HCT116 (cell line): ENCODE data around the gene NKIRAS2. TPM values are rescaled to one million over a fixed set of nuclear protein-coding genes. Genes with fewer than 3 reads are reported as not detected.

Experiments
- ATAC-seq: fragments of 200-7000 bp; cut with Tn5 transposase; 2 replicates; pipeline ENCODE4 v1.9.1; 2020; ENCODE audit warnings: mild to moderate bottlenecking, moderate library complexity
- BruUV-seq: library from RNA; stranded (reverse); fragments of 400-500 nt; replicated peaks from 2 replicates; lab custom pipeline; 2021; lab: Mats Ljungman, UMichigan
- CTCF ChIA-PET: fragments of 300-600 bp; sonication (Branson Sonifier 250); formaldehyde crosslinking; loops from one replicate; lab custom pipeline; 2021; ENCODE audit warnings: antibody characterized with exemption; lab: Charles Lee
- POLR2A ChIA-PET: fragments of 300-600, 350-600 bp; sonication (Branson Sonifier 250); formaldehyde crosslinking; loops from one replicate; lab custom pipeline; 2021; ENCODE audit warnings: antibody characterized with exemption; lab: Charles Lee
- RAD21 ChIA-PET, 2 experiments: fragments of 300-600 bp; sonication (Branson Sonifier 250); formaldehyde crosslinking; loops; one replicate each; lab custom pipeline; 2023; ENCODE audit warnings: low total read pairs in 2 of 2; ENCODE audit not compliant: uncharacterized antibody in 2 of 2, unreplicated experiment in 2 of 2, low non-redundant PET in 1 of 2; lab: Charles Lee
- DNase-seq: peaks from one replicate; pipeline ENCODE4 v3.0.0-alpha.2; 2010; ENCODE audit warnings: low read depth, low spot score
- H2AFZ ChIP-seq: fragments of 200-600 bp; shearing (Covaris generic), sonication (generic); 2 replicates; pipeline ENCODE4 v1.6.1; 2017; ENCODE audit warnings: low read depth, mixed run types, mixed read lengths, antibody characterized with exemption, low read length; ENCODE audit not compliant: poor library complexity, severe bottlenecking
- H3K27ac ChIP-seq: 2 replicates; pipeline ENCODE4 v1.5.1; 2012; ENCODE audit warnings: low read depth, low read length
- H3K27me3 ChIP-seq: fragments of 200-600 bp; sonication (generic); 2 replicates; pipeline ENCODE4 v1.6.1; 2016; ENCODE audit warnings: mixed run types, low read length, mixed read lengths; ENCODE audit not compliant: insufficient read depth
- H3K36me3 ChIP-seq, 2 experiments: fragments of 200-500 bp in 1 of 2; fragments of 200-600 bp in 1 of 2; sonication (Bioruptor generic) in 1 of 2; sonication (generic) in 1 of 2; 2 replicates each; pipeline versions ENCODE4 v1.5.1 to v1.6.1; 2014 to 2016; ENCODE audit warnings: low read length in 2 of 2, inconsistent platforms in 1 of 2, mixed read lengths in 1 of 2, mixed run types in 1 of 2; ENCODE audit not compliant: insufficient read depth in 2 of 2, control insufficient read depth in 1 of 2
- H3K4me1 ChIP-seq, 2 experiments: fragments of 200-600 bp in 1 of 2; sonication (generic) in 1 of 2; 2 replicates each; pipeline versions ENCODE4 v1.5.1 to v1.6.1; 2012 to 2017; ENCODE audit warnings: low read length in 2 of 2, inconsistent platforms in 1 of 2, mild to moderate bottlenecking in 1 of 2, mixed read lengths in 1 of 2, mixed run types in 1 of 2, moderate library complexity in 1 of 2; ENCODE audit not compliant: insufficient read depth in 2 of 2, control insufficient read depth in 1 of 2
- H3K4me2 ChIP-seq: fragments of 200-600 bp; sonication (generic); 2 replicates; pipeline ENCODE4 v1.6.1; 2017; ENCODE audit warnings: mixed run types, low read length, mixed read lengths
- H3K4me3 ChIP-seq, 2 experiments: fragments of 200-600 bp in 1 of 2; sonication (generic) in 1 of 2; replicated peaks in 1 of 2; 2 replicates each; pipeline ENCODE4 v1.5.1; 2011 to 2016; ENCODE audit warnings: low read length in 2 of 2, control low read depth in 1 of 2, low read depth in 1 of 2, mild to moderate bottlenecking in 1 of 2, mixed read lengths in 1 of 2, mixed run types in 1 of 2
- H3K79me2 ChIP-seq: fragments of 200-600 bp; sonication (generic); 2 replicates; pipeline ENCODE4 v1.6.1; 2017; ENCODE audit warnings: mild to moderate bottlenecking, mixed run types, low read length, moderate library complexity, mixed read lengths; ENCODE audit not compliant: insufficient read depth
- H3K9ac ChIP-seq: fragments of 200-600 bp; sonication (generic); 2 replicates; pipeline ENCODE4 v1.6.1; 2016; ENCODE audit warnings: low read length, mixed read lengths
- H3K9me2 ChIP-seq: fragments of 200-600 bp; sonication (generic), shearing (Covaris generic); 2 replicates; pipeline ENCODE4 v1.6.1; 2017; ENCODE audit warnings: mixed run types, mild to moderate bottlenecking, moderate library complexity; ENCODE audit not compliant: insufficient read depth
- H3K9me3 ChIP-seq, 2 experiments: fragments of 200-500 bp in 1 of 2; fragments of 200-600 bp in 1 of 2; sonication (Bioruptor generic) in 1 of 2; sonication (generic) in 1 of 2; 2 replicates each; pipeline ENCODE4 v1.6.1; 2014 to 2017; ENCODE audit warnings: low read length in 2 of 2, mixed read lengths in 2 of 2, inconsistent platforms in 1 of 2, low read depth in 1 of 2, mild to moderate bottlenecking in 1 of 2, mixed run types in 1 of 2, moderate library complexity in 1 of 2; ENCODE audit not compliant: control insufficient read depth in 1 of 2, insufficient read depth in 1 of 2
- H4K20me1 ChIP-seq: fragments of 200-600 bp; sonication (generic), shearing (Covaris generic); 2 replicates; pipeline ENCODE4 v1.6.1; 2017; ENCODE audit warnings: mixed run types, mild to moderate bottlenecking, moderate library complexity; ENCODE audit not compliant: insufficient read depth
- ATF3 ChIP-seq: IDR thresholded peaks from 2 replicates; pipeline ENCODE4 v1.6.1; 2012
- CBX3 ChIP-seq: IDR thresholded peaks from 2 replicates; pipeline ENCODE4 v1.6.1; 2012; ENCODE audit warnings: low read depth
- CTCF ChIP-seq, 3 experiments: fragments of 200-600 bp in 1 of 3; sonication (generic) in 1 of 3; IDR thresholded peaks in 2 of 3; conservative IDR thresholded peaks in 1 of 3; 2 replicates each; pipeline ENCODE4 v1.5.1; 2012 to 2017; ENCODE audit warnings: low read depth in 2 of 3, low read length in 2 of 3, antibody characterized with exemption in 1 of 3, borderline replicate concordance in 1 of 3, control low read depth in 1 of 3, mild to moderate bottlenecking in 1 of 3, mixed read lengths in 1 of 3, mixed run types in 1 of 3, moderate library complexity in 1 of 3; ENCODE audit not compliant: insufficient read depth in 1 of 3
- EGR1 ChIP-seq: IDR thresholded peaks from 2 replicates; pipeline ENCODE4 v1.6.1; 2012; ENCODE audit warnings: low read depth
- EZH2 ChIP-seq: fragments of 200-600 bp; sonication (generic); IDR thresholded peaks from 2 replicates; pipeline ENCODE4 v1.6.1; 2017; ENCODE audit warnings: antibody characterized with exemption, mixed run types
- EZH2phosphoT487 ChIP-seq: fragments of 200-600 bp; IDR thresholded peaks from 2 replicates; pipeline ENCODE4 v1.6.1; 2018; ENCODE audit warnings: antibody characterized with exemption, borderline replicate concordance
- MAX ChIP-seq: IDR thresholded peaks from 2 replicates; pipeline ENCODE4 v1.6.1; 2012
- POLR2A ChIP-seq: IDR thresholded peaks from 2 replicates; pipeline ENCODE4 v1.7.0; 2011; ENCODE audit warnings: borderline replicate concordance; ENCODE audit not compliant: insufficient read depth, insufficient read length; ENCODE audit errors: extremely low read depth
- SIN3A ChIP-seq: IDR thresholded peaks from 2 replicates; pipeline ENCODE4 v1.6.1; 2012; ENCODE audit warnings: low read depth
- SP1 ChIP-seq: IDR thresholded peaks from 2 replicates; pipeline ENCODE4 v1.6.1; 2012; ENCODE audit warnings: low read depth
- SRF ChIP-seq: IDR thresholded peaks from 2 replicates; pipeline ENCODE4 v1.6.1; 2012; ENCODE audit warnings: low read depth
- TCF7L2 ChIP-seq: IDR thresholded peaks from 2 replicates; pipeline ENCODE4 v1.7.0; 2011; ENCODE audit warnings: borderline replicate concordance, inconsistent platforms; ENCODE audit not compliant: insufficient read depth, insufficient read length; ENCODE audit errors: extremely low read depth
- ZBTB33 ChIP-seq: IDR thresholded peaks from 2 replicates; pipeline ENCODE4 v1.6.1; 2011; ENCODE audit warnings: mild to moderate bottlenecking, low read length, moderate library complexity; ENCODE audit not compliant: insufficient replicate concordance; ENCODE audit errors: extremely low read depth
- ZFX ChIP-seq: fragments of 450-650 bp; IDR thresholded peaks from 2 replicates; pipeline ENCODE4 v1.6.1; 2017
- intact Hi-C: fragments of 100-400 bp; cut with micrococcal nuclease; formaldehyde crosslinking; loops from 2 replicates; pipeline ENCODE4 v1.10.0; 2022
- total RNA-seq: library from RNA; stranded (reverse); gene quantifications from one replicate; pipeline ENCODE4 v1.2.1, GENCODE V29; 2021; ENCODE audit not compliant: unreplicated experiment

Gene NKIRAS2
- total RNA-seq, 1 experiment from 2014 or later = 26.4 TPM

- RAD21 ChIA-PET = no interaction called here
- H3K9me2 ChIP-seq = no peaks in the 10 kb centered on the region
- peaks cover 38 to 49% of the 10 kb centered on the region in 2 experiments; a peak in 3 of 4 replicates for H3K36me3 ChIP-seq
- no TSS peak for BruUV-seq
- CTCF ChIA-PET = no interaction called here
- no peak for TF ChIP-seq SIN3A
- TF ChIP-seq, all 23 proteins: peak for 0
- H2AFZ ChIP-seq = no peak overlapping the region
- DNase-seq (no peak), ATAC-seq (no peak)
- H3K27me3 ChIP-seq = no peaks in the 10 kb centered on the region
- no peaks in the 10 kb centered on the region for H4K20me1 ChIP-seq
- POLR2A ChIA-PET = no interaction called here
- no peak overlapping the region for H3K4me2 ChIP-seq
- intact Hi-C loops = no loop called here
- peaks cover 0 to 7% of the 10 kb centered on the region in 2 experiments; a peak in 3 of 4 replicates for H3K4me1 ChIP-seq
- H3K9me3 ChIP-seq = no peaks in the 10 kb centered on the region
- peaks cover 20% of the 10 kb centered on the region for H3K79me2 ChIP-seq
- H3K4me3 ChIP-seq = no peak overlapping the region
- no peak overlapping the region for H3K27ac ChIP-seq
- no peak overlapping the region for H3K9ac ChIP-seq
Observed at GRCh38 chr17:41971721-41972523, 48.0 kb upstream of the NKIRAS2 start.

- intact Hi-C loops = no loop called here
- no peak overlapping the region for H3K9ac ChIP-seq
- H3K79me2 ChIP-seq = peaks cover 11% of the 10 kb centered on the region
- H3K27me3 ChIP-seq = no peaks in the 10 kb centered on the region
- ATAC-seq = 0 out of 2 replicates have a peak, but pooled peaks have one; percentile 21
- H2AFZ ChIP-seq = no peak overlapping the region
- POLR2A ChIA-PET = no interaction called here
- no peak overlapping the region for H3K4me2 ChIP-seq
- no peak overlapping the region for H3K27ac ChIP-seq
- H3K4me1 ChIP-seq = peaks cover 0 to under 1% of the 10 kb centered on the region in 2 experiments; a peak in 3 of 4 replicates
- CTCF ChIA-PET = no interaction called here
- DNase-seq = no peak
- peaks cover 40 to 51% of the 10 kb centered on the region in 2 experiments; a peak in 3 of 4 replicates for H3K36me3 ChIP-seq
- RAD21 ChIA-PET = no interaction called here
- no peaks in the 10 kb centered on the region for H3K9me2 ChIP-seq
- H3K9me3 ChIP-seq = no peaks in the 10 kb centered on the region
- no peak overlapping the region for H3K4me3 ChIP-seq
- no peaks in the 10 kb centered on the region for H4K20me1 ChIP-seq
- BruUV-seq = no TSS peak
- TF ChIP-seq POLR2A = no peak
- TF ChIP-seq SP1 = no peak
- no peak for TF ChIP-seq CTCF (IDR thresholded peaks at IDR 0.05 in 2 of 3, conservative IDR thresholded peaks at IDR 0.05 in 1 of 3; ENCODE audit: borderline replicate concordance in 1 of 3, insufficient read depth in 1 of 3, low read depth in 2 of 3, low read length in 2 of 3)
- TF ChIP-seq CBX3 = no peak
- TF ChIP-seq TCF7L2 = no peak
- no peak for TF ChIP-seq ATF3
- no peak for TF ChIP-seq EZH2phosphoT487
- no peak for TF ChIP-seq ZBTB33
- TF ChIP-seq EGR1 = no peak
- no peak for TF ChIP-seq ZFX
- no peak for TF ChIP-seq MAX
- no peak for TF ChIP-seq EZH2
- TF ChIP-seq SRF = no peak
Observed at GRCh38 chr17:41972571-41973407, 47.1 kb upstream of the NKIRAS2 start.
